CD4-positive, alpha-beta T cell (primary cell): ENCODE measurements around the gene LRRN4CL. TPM values are rescaled to one million over a fixed set of nuclear protein-coding genes. Genes with fewer than 3 reads are reported as not detected.
"Not testable (repeated sequence)": the region's sequence is repeated elsewhere in the genome, so short reads cannot be mapped to it uniquely, and the experiment has no call there.

Source experiments
- ATAC-seq: fragments of 200-7000 bp; cut with Tn5 transposase; one replicate; pipeline ENCODE4 v1.10.0; 2022; ENCODE audit warnings: mild to moderate bottlenecking; ENCODE audit not compliant: poor library complexity
- CTCF ChIA-PET: fragments of 350-600 bp; sonication (Branson Sonifier 250); formaldehyde crosslinking; loops from one replicate; lab custom pipeline; 2021; ENCODE audit warnings: antibody characterized with exemption, inconsistent platforms; lab: Charles Lee
- POLR2A ChIA-PET: fragments of 350-600 bp; sonication (Branson Sonifier 250); formaldehyde crosslinking; loops from one replicate; lab custom pipeline; 2021; ENCODE audit warnings: antibody characterized with exemption, inconsistent platforms; lab: Charles Lee
- DNase-seq, 14 experiments: peaks; one replicate each; pipeline ENCODE4 v3.0.0-alpha.2; 2013 to 2020; ENCODE audit warnings: mixed read lengths in 2 of 14
- H3K27ac ChIP-seq, 2 donors: one replicate each; pipeline versions ENCODE4 v1.5.1 to v1.7.0; 2013; ENCODE audit warnings: low read length in 2 of 2, low read depth in 1 of 2, mild to moderate bottlenecking in 1 of 2
- H3K27me3 ChIP-seq, 2 experiments: 1 replicate in 1 of 2; 2 replicates in 1 of 2; pipeline versions ENCODE4 v1.6.1 to v1.7.0; 2013; ENCODE audit warnings: low read length in 2 of 2, control low read depth in 1 of 2, mild to moderate bottlenecking in 1 of 2, moderate library complexity in 1 of 2; ENCODE audit not compliant: insufficient read depth in 2 of 2, control insufficient read depth in 1 of 2
- H3K36me3 ChIP-seq: one replicate; pipeline ENCODE4 v1.6.1; 2013; ENCODE audit warnings: low read length, control low read depth; ENCODE audit not compliant: insufficient read depth
- H3K4me1 ChIP-seq: one replicate; pipeline ENCODE4 v1.6.1; 2013; ENCODE audit warnings: low read length, control low read depth; ENCODE audit not compliant: insufficient read depth
- H3K4me3 ChIP-seq: one replicate; pipeline ENCODE4 v1.5.1; 2013; ENCODE audit warnings: mild to moderate bottlenecking, low read length, moderate library complexity
- H3K9me3 ChIP-seq, 2 experiments: 1 replicate in 1 of 2; 2 replicates in 1 of 2; pipeline versions ENCODE4 v1.6.1 to v1.7.0; 2013; ENCODE audit warnings: low read length in 2 of 2, mild to moderate bottlenecking in 2 of 2, control low read depth in 1 of 2, moderate library complexity in 1 of 2; ENCODE audit not compliant: control insufficient read depth in 1 of 2, insufficient read depth in 1 of 2
- H3K27ac Mint-ChIP-seq: one replicate; pipeline ENCODE4 v1.8.0; 2020; ENCODE audit warnings: mixed read lengths
- H3K27me3 Mint-ChIP-seq: one replicate; pipeline ENCODE4 v1.8.0; 2021; ENCODE audit warnings: mixed read lengths
- H3K36me3 Mint-ChIP-seq: one replicate; pipeline ENCODE4 v1.8.0; 2021; ENCODE audit warnings: low read depth, mixed read lengths
- H3K4me1 Mint-ChIP-seq: one replicate; pipeline ENCODE4 v1.8.0; 2021; ENCODE audit warnings: low read depth, mixed read lengths
- H3K4me3 Mint-ChIP-seq: one replicate; pipeline ENCODE4 v1.8.0; 2020; ENCODE audit warnings: mild to moderate bottlenecking, mixed read lengths
- H3K9me3 Mint-ChIP-seq: one replicate; pipeline ENCODE4 v1.8.0; 2020; ENCODE audit warnings: mixed read lengths
- intact Hi-C, 2 experiments: fragments of 100-400 bp; cut with DNase I in 1 of 2; cut with micrococcal nuclease in 1 of 2; formaldehyde crosslinking; loops; one replicate each; pipeline versions ENCODE4 v1.15.1 to v1.9.0; 2023 to 2025; cut with DNase I, micrococcal nuclease
- total RNA-seq, 174 experiments: library from RNA in 2 of 174; stranded (reverse) in 2 of 174; gene quantifications; one replicate each; pipeline ENCODE4 v1.2.3 and lab custom pipeline; 2021 to 2026
- TF ChIP-seq, protein P1 (sequence below): fragments of 200-600 bp; IDR thresholded peaks from one replicate; pipeline ENCODE4 v1.8.0; 2022; ENCODE audit warnings: antibody characterized with exemption, mild to moderate bottlenecking

The LRRN4CL gene
- total RNA-seq, 2 experiments from 2014 or later, result not detected

DNA sequence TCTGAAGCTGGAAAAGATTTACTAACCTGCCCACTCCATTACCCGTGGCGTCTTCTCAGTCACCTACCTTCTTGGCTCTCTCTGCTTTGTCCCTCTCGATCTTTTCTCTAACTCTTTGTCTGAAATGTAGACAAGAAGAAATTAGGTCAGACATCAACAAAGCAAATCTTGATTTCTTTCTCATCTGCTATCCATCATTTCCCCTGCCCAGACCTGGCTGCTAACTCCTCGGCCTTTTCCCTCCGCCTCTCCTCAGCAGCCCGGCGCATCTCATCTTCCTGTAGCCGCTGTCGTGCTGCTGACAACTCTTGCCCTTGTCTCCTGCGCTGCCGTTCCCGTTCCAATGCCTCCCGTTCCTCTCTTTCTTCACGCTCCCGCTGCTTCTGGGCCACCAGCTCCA, 11.6 kb downstream of the LRRN4CL start:
- POLR2A ChIA-PET, result interaction anchor here (0.9 to 5.4 kb wide), 4 partner anchors 11 to 86 kb away, joined by 3 to 43 read pairs (median 10); partner anchors contain the start of genes C11orf98, CSKMT, HNRNPUL2 and TUT1
- Mint-ChIP-seq H3K27me3 (no peaks in the 10 kb centered on the region), H3K36me3 (peaks cover 38% of the 10 kb centered on the region), H3K27ac (peak overlapping the region; percentile 87), H3K4me1 (peaks cover 52% of the 10 kb centered on the region), H3K4me3 (peak overlapping the region; percentile 91), H3K9me3 (no peaks in the 10 kb centered on the region)
- intact Hi-C loops, result no loop called here
- DNase-seq (no peak), ATAC-seq (no peak)
- CTCF ChIA-PET, result no interaction called here
- Histone ChIP-seq H3K27ac (peak overlapping the region; percentile 97), H3K36me3 (peaks cover 40% of the 10 kb centered on the region), H3K9me3 (no peaks in the 10 kb centered on the region), H3K4me3 (peak overlapping the region; percentile 100), H3K27me3 (no peaks in the 10 kb centered on the region), H3K4me1 (peaks cover 40% of the 10 kb centered on the region)
- TF ChIP-seq, protein P1, sequence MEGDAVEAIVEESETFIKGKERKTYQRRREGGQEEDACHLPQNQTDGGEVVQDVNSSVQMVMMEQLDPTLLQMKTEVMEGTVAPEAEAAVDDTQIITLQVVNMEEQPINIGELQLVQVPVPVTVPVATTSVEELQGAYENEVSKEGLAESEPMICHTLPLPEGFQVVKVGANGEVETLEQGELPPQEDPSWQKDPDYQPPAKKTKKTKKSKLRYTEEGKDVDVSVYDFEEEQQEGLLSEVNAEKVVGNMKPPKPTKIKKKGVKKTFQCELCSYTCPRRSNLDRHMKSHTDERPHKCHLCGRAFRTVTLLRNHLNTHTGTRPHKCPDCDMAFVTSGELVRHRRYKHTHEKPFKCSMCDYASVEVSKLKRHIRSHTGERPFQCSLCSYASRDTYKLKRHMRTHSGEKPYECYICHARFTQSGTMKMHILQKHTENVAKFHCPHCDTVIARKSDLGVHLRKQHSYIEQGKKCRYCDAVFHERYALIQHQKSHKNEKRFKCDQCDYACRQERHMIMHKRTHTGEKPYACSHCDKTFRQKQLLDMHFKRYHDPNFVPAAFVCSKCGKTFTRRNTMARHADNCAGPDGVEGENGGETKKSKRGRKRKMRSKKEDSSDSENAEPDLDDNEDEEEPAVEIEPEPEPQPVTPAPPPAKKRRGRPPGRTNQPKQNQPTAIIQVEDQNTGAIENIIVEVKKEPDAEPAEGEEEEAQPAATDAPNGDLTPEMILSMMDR, result no peak

DNA sequence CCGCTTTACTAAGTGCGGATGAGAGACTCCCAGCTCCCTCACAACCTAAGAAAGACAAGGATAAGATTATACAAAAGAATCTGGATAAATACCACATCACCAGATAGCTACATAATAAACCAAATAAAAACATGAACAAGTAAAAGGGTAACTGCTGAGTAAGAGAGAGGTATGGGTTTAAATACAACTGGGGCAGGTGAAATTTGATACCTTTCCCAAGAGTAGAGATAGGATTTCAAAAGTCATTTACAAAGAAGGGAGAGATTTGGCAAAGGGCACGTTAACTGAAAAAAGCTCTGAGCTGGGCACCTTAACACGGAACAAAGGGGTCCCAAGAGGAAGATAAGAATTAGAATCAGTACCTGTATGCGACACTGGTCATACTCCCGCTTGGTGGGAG, 12.2 kb downstream of the LRRN4CL start:
- no peaks in the 10 kb centered on the region for H3K9me3 Mint-ChIP-seq
- ChIA-PET POLR2A (interaction anchor here (0.5 to 5.4 kb wide), 5 partner anchors 10 to 86 kb away, joined by 3 to 43 read pairs (median 5); partner anchors contain the start of genes C11orf98, CSKMT, HNRNPUL2 and TUT1), CTCF (interaction anchor here (0.6 kb wide), 1 partner anchor 1250 kb away, joined by 3 read pairs; no protein-coding TSS in a partner anchor)
- H3K27me3 Mint-ChIP-seq, result no peaks in the 10 kb centered on the region
- TF ChIP-seq, protein P1, result no peak
- peak overlapping the region; percentile 91 for H3K4me3 Mint-ChIP-seq
- Histone ChIP-seq H3K4me3 (no peak overlapping the region), H3K9me3 (no peaks in the 10 kb centered on the region), H3K27ac (peak overlapping the region; percentile 51 to 97), H3K27me3 (no peaks in the 10 kb centered on the region), H3K36me3 (peaks cover 40% of the 10 kb centered on the region), H3K4me1 (peaks cover 46% of the 10 kb centered on the region)
- peaks cover 57% of the 10 kb centered on the region for H3K4me1 Mint-ChIP-seq
- DNase-seq, result no peak
- peak overlapping the region; percentile 87 for H3K27ac Mint-ChIP-seq
- H3K36me3 Mint-ChIP-seq, result peaks cover 41% of the 10 kb centered on the region
- intact Hi-C loops, result no loop called here
- no peak for ATAC-seq

DNA sequence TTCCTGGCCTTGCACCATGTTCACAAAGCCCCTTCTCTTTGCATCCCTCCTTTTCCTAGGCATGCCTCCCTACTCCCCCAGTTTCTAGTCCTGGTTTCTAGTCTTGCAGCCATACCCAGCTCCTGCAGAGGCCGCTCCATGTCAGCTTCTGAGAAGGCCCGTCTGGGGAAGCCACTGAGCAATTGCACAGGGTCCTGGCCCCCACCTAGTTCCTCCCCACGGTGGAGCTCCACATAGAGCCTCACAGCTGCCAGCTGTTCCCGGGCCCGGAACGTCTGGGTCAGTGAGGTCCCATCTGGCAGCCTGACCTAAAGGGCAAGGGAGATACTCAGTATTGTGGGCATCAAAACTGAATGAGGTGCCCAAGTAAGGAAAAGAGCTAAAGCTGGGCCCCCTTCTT, 12.6 kb downstream of the LRRN4CL start:
- H3K27ac ChIP-seq, result peak overlapping the region in 1 of 2 donors; percentile 4
- TF ChIP-seq, protein P1, result no peak
- Mint-ChIP-seq H3K27ac (peak overlapping the region; percentile 87), H3K9me3 (no peaks in the 10 kb centered on the region), H3K27me3 (no peaks in the 10 kb centered on the region), H3K4me1 (peaks cover 61% of the 10 kb centered on the region), H3K4me3 (peak overlapping the region; percentile 91), H3K36me3 (peaks cover 46% of the 10 kb centered on the region)
- H3K36me3 ChIP-seq, result peaks cover 40% of the 10 kb centered on the region
- DNase-seq, result no peak
- CTCF ChIA-PET, result interaction anchor here (0.6 to 0.8 kb wide), 2 partner anchors 53 to 1250 kb away, joined by 3 read pairs; no protein-coding TSS in a partner anchor
- POLR2A ChIA-PET, result interaction anchor here (0.5 to 5.4 kb wide), 5 partner anchors 10 to 85 kb away, joined by 3 to 43 read pairs (median 5); partner anchors contain the start of genes C11orf98, CSKMT, HNRNPUL2 and TUT1
- no peaks in the 10 kb centered on the region for H3K27me3 ChIP-seq
- peaks cover 49% of the 10 kb centered on the region for H3K4me1 ChIP-seq
- ATAC-seq, result no peak
- no peak overlapping the region for H3K4me3 ChIP-seq
- H3K9me3 ChIP-seq, result no peaks in the 10 kb centered on the region
- intact Hi-C loops, result no loop called here

DNA sequence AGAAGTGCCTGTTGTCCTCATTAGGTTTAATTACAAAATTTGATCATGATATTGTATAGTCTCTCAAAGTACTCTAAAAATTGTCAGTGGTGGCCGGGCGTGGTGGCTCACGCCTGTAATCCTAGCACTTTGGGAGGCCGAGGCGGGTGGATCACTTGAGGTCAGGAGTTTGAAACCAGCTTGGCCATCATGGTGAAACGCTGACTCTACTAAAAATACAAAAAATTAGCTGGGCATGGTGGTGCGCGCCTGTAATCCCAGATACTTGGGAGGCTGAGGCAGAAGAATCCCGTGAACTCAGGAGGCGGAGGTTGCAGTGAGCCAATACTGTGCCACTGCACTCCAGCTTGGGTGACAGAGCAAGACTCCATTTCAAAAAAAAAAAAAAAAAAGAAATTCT, 13.9 kb downstream of the LRRN4CL start:
- POLR2A ChIA-PET, result interaction anchor here (1.6 to 5.4 kb wide), 3 partner anchors 10 to 84 kb away, joined by 4 to 43 read pairs (median 8); partner anchors contain the start of genes C11orf98, CSKMT, HNRNPUL2 and TUT1
- ATAC-seq, H3K27me3 ChIP-seq, intact Hi-C loops, H3K9me3 ChIP-seq, H3K9me3 Mint-ChIP-seq, H3K4me3 ChIP-seq, H3K27ac Mint-ChIP-seq, H3K27me3 Mint-ChIP-seq, H3K27ac ChIP-seq, DNase-seq: not testable (repeated sequence)
- H3K36me3 Mint-ChIP-seq, result peaks cover 53% of the 10 kb centered on the region
- CTCF ChIA-PET, result interaction anchor here (0.9 kb wide), 1 partner anchor 19 kb away, joined by 3 read pairs; no protein-coding TSS in a partner anchor
- H3K4me3 Mint-ChIP-seq, result peak overlapping the region; percentile 26
- Histone ChIP-seq H3K36me3 (peaks cover 40% of the 10 kb centered on the region), H3K4me1 (peaks cover 53% of the 10 kb centered on the region)
- peaks cover 65% of the 10 kb centered on the region for H3K4me1 Mint-ChIP-seq
